GM21786 (cell line): Measurements from ENCODE around the gene JAML.

ENCODE experiments used
- ATAC-seq: cut with Tn5 transposase; IDR thresholded peaks from one replicate; pipeline ENCODE4 v1.9.1; 2021; ENCODE audit not compliant: unreplicated experiment

The JAML gene

GRCh38 chr11:118169300-118170140, 55.3 kb downstream of the JAML start:
- ATAC-seq = no peak

DNA sequence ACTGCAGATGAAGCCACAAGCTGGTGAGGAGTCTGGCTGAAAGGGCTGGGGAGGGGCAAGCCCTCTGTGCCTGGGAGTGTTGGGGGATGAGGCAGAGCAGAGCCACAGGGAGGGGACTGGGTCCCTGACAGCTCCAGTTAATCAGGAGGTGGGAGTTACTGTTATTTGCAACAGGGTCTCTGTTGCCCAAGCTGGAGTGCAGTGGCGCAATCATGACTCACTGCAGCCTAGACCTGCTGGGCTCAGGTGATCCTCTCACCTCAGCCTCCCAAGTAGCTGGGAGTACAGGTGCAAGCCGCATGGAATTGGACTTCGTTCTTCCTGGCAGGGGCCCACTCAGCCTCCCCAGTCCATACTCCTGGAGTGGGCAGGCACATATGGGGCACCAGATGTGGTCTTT, 56.1 kb downstream of the JAML start:
- ATAC-seq = no peak

DNA sequence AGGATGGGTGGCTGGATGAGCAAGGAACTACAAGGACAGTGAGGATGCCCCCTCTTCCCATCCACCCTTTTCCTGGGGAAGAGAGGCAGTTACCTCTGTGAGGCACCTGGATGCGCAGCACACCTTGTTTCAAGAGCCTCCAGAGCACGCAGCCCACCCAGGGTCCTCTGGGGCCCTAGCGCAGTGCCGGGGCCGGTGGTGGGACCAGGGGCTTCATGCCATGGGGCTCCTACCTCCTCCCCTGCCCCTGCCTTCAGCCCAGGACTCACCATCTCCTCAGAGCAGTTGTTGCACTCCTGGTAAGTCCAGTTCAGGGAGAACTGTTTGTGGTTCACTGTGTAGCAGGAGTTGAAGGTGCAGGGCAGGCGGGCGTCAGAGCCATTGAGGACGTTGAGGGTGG, 56.5 kb downstream of the JAML start:
- ATAC-seq = no peak

DNA sequence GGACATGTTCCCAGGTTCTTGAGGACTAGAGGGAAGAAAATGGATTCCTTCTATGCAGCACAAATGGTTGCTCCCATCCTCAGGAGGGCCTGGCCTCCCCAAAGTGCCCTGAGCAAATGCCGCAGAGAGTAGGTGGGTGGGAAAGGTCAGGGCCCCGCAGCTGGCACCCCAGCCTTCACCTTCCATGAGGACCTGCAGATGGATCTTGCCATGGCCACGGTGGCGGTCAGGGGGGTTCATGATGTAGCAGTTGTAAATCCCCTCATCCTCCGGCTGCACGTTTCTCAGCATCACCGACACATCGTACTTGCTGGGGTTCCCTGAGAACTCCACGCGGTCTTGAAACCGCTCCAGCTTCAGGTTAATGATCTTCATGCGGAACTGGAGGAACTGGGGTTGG, 56.9 kb downstream of the JAML start:
- no peak for ATAC-seq

DNA sequence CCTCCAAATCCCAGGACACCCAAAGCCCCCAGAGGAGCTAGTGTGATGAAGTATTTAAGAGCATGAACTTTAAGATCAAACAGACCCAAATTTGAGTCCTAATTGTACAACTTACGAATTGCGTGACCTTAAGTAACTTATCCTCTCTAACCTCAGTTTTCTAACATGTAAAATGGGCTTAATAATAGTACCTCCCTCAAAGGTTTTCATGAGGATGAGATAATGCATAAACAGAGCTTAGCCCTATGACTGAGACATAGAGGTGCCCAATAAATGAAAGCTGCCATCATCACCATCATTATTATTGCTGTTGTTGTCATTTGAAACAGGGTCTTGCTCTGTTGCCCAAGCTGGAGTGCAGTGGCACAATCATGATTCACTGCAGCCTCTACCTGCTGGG, 57.6 kb downstream of the JAML start:
- no peak for ATAC-seq

- no peak for ATAC-seq
These were observed 58.2 kb downstream of the JAML start for GRCh38 chr11:118166641-118167040.

DNA sequence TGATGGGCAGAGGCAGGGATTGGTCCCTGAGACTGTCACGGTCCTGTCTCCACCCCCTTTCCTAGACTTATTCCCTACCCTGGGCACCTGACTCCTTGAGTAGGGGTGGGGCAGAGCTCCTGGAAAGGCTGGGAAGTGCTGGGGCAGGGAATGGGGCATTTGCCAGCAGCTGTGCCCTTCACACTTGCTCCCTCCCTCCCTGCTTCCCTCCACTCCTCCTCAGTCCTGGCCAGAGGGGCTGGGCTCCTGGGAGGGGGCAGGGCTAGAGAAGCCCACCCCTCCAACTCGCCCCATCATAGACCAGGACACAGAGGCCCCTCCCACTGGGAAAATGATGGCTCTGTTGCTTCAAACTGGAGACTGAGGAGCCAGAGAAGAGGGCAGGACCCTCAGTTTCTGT, 59.9 kb downstream of the JAML start:
- ATAC-seq = no peak

DNA sequence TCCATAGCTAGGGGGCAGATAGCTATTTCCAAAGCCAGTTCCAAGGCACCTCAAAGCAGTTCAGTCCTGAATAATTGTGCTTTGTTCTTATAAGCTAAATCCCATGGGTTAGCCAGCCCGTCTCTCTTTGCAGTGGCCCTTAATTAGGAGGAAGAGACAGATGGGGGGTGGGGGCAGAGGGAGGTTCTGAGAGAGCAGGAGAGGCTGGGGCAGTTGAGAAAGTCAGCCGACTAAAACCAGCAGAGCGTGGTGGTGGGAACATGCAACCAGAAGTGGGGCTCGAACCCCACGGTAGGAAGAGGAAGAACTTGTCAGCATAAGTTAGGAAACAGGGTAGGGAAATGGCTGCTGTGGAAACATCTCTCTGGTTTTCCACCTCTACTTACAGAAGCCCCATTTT, 61.3 kb downstream of the JAML start:
- ATAC-seq = no peak

GRCh38 chr11:118162846-118163245, 62.0 kb downstream of the JAML start:
- no peak for ATAC-seq

DNA sequence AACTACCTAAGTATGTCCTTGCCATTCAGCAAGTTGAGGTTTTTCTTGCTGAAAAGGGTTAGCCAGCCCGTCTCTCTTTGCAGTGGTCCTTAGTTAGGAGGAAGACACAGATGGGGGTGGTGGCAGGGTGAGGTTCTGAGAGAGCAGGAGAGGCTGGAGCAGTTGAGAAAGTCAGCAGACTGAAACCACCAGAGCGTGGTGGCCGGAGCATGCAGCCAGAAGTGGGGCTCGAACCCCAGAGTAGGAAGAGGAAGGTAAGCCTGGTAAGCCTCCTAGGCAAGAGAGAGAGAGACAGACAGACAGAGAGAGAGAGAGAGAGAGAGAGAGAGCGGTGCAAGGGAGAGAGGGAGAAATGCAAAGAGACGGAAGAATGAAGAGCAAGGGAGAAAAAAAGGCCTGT, 63.0 kb downstream of the JAML start:
- ATAC-seq = no peak

DNA sequence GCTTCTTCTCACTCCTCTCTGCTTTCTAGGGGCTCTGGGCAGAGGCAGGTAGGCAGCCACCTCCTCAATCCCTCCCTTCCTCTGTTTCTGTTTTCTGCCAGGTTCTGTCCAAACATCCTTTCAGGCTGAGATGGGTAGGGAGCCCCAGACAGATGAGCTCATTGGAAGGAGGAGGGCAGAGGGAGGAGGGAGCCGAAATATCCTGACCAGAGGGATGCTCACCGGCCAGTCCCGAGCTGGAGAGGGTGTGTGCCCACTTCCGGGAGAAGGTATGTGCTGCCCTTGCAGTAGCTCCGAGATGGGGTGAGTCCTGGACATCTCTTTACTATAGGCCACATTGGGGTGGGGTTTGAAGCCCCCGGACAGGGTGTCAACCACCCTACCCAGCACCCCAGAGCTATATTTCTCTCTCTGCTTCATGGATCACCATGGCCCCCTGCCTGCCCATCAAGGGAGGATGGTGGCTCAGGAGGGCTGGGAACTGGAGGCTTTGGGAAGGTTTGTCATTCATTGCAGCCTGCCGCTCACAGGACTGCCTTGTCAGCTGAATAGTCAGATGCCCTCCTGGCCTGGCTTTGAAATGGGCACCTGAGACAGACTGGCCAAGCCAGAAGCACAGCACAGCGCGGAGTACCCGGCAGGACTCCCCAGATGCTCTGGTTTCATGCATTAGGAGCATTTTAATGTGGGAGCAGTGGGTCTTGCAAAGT, 67.5 kb downstream of the JAML start:
- no peak for ATAC-seq

GRCh38 chr11:118156531-118157185, 68.2 kb downstream of the JAML start:
- no peak for ATAC-seq

DNA sequence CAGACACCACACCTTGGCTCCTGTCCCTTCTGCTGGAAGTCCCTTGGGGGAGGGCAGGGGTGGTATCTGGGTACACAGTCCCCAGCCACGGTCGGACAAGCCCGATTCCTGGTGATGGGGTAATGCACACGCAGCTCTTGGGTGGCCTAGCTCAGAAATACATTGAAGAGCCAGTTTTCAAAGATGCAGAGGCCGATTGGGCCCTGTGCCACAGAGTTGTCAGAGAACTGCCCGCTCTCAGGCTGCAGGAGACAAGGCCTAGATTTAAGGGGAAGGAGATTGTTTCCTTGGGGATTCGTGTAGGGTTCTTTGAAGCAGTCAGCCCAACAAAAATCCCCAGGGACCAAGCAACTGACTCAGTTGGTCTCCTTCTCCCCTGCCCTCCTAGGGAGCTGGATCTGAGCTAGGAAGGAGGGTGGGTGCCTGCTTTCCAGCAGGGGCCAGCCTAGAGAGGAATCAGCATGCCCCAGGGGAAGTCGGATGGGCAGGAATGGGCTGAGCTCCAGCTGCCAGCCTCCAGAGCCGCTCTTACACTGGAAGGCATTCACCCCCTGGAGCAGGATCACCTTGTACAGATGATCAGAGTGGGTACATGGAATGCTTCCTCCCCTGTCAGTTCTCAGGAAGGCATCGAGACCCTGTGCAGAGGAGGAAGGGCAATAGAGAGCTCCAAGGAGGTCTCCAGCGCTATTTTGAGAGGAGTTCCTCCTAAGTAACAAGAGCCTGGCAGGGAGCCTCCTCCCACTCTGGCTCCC, 68.9 kb downstream of the JAML start:
- no peak for ATAC-seq

DNA sequence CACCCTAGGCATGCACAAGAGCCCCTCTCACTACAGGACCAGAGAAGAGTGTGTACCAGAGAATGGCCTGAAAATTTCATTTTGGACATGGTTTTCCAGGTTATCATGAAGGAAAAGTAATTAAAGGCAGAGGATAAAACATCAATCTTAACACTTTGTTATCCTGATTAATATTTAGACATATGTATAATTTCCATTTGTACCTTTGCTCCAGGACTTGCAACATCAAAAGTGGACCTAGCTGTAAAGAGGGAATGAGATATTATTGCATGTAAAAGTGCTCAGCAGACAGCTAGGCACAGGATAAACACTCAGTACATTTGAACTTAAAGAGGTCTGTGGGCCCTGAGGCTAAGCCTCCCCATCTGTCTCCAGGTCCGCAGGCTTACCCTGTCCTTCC, 70.2 kb downstream of the JAML start:
- no peak for ATAC-seq

- ATAC-seq = no peak
These were observed 70.8 kb downstream of the JAML start for GRCh38 chr11:118153976-118154375.

DNA sequence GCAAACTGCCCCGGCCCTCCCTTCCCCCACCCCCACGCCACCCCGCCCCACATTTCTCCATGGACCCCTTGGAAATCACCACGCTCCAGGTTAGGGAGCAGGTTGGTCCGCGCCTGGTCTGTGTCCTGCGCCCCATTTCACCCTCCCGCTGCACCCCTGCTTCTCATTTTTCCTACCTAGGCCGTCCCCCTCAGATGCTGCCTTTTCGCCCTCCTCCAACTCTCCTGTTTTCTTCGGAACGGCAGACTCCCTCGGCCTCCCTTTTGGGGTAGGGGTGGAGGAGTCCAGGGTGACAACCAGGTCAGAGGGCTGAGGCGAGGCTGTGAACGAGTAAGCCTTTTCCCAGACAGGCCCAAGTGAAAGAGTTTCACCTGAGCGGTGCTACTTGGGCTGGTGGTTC, 71.3 kb downstream of the JAML start:
- no peak for ATAC-seq

DNA sequence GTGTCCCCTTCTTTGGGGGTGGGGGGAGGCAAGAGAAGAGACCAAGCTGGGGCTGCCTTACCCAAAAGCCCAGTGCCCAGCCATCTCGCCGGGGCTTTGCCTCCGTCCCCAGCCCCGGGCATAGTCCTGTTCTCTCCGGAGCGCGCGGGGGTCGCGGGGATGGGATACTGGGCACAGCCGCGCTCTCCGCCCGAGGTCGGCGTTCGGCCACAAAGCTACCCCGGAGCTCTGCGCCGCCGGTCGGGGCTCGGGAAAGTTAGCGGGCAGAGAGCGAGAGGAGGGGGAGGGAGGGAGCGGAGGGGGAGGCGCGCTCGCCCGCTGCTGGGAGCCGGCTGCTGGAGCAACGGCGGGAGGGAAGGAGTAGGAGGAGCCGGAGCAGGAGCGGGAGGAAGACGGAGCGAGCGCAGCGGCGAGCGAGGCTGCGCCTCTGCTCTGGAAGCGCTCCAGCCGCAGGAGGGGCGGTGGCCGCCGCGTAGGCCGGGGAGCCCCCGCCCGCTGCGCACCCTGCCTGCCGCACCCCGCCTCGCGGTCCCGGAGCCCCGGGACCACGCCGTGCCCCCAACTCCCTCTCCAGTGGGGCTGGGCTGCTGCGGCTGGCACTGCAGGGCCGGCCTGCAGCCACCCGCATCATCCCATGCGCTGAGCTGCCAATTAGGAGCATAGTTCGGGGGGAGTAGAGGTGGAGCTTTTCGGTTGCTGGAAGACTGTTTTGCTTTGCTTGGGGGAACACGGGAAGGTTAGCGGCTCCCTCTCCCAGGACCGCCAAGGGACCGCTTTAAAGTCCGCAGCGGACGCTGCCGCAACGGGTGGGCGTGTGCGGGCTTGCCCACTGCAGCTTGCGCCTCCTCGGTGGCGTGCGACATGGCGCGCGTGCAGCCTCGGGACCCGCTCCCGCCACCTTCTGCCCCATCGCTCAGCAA, 72.0 kb downstream of the JAML start, which contains the start of gene SCN4B:
SCN4B (minus strand) TSS at position 272 of the 920 bp plus-strand sequence; CDS start at position 122, 150 bp downstream.
- ATAC-seq = no peak

GRCh38 chr11:118152020-118152551, 72.7 kb downstream of the JAML start:
- ATAC-seq = no peak

DNA sequence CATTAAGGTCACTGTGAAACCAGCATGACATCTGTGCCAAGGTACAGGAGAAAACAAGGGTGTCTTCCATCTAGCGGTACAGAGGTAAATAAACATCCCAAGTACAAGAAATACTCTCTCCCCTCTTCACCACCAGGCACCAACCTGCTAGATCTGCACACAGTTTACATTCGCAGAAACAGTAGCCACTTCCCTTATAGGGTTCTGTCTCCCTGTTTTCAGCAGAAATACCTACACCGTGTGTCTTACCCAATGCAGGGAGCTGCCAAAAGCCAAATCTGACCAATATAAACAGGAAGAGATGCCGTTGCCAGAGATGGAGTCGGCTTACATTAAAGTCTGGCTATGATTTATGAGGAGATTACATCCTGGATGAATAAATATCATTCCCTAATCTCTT, 73.4 kb downstream of the JAML start:
- ATAC-seq = no peak

GRCh38 chr11:118149493-118149892, 75.3 kb downstream of the JAML start:
- ATAC-seq = no peak
